HepG2 (cell line): Measurements from ENCODE around the gene ADGRB2. TPM values are rescaled to one million over a fixed set of nuclear protein-coding genes. Genes with fewer than 3 reads are reported as not detected.

Experiments
- ATAC-seq: fragments of 200-7000 bp; cut with Tn5 transposase; 3 replicates; pipeline ENCODE4 v1.9.1; 2020; ENCODE audit warnings: mild to moderate bottlenecking, moderate library complexity
- BruUV-seq: library from RNA; stranded (reverse); fragments of 400-500 nt; replicated peaks from 2 replicates; lab custom pipeline; 2021; lab: Mats Ljungman, UMichigan
- CTCF ChIA-PET: fragments of 300-600 bp; formaldehyde crosslinking; extraction: SDS; loops from one replicate; lab custom pipeline; 2021; ENCODE audit warnings: low total read pairs, inconsistent platforms, low intra/inter-chr PET ratio; lab: Yijun Ruan, JAX
- POLR2A ChIA-PET: fragments of 350-600 bp; sonication (Branson Sonifier 250); formaldehyde crosslinking; loops from one replicate; lab custom pipeline; 2020; ENCODE audit warnings: antibody characterized with exemption, inconsistent platforms; lab: Yijun Ruan, JAX
- DNase-seq: peaks from one replicate; pipeline ENCODE4 v3.0.0-alpha.2; 2015; ENCODE audit warnings: low spot score
- FAIRE-seq: peaks from 3 replicates; lab custom pipeline; 2011; peaks lifted over from hg19 to GRCh38; lab: Jason Lieb, UNC
- H2AFZ ChIP-seq: one replicate; pipeline ENCODE4 v1.6.1; 2011; ENCODE audit warnings: low read length, inconsistent platforms
- H3K27ac ChIP-seq: fragments of 300-600 bp; 3 replicates; pipeline ENCODE4 v1.8.0; 2011; ENCODE audit warnings: mixed run types, mild to moderate bottlenecking, mixed read lengths, low read length, inconsistent platforms; ENCODE audit not compliant: insufficient read depth; ENCODE audit errors: extremely low read length
- H3K27me3 ChIP-seq, 2 experiments: fragments of 200-600 bp in 1 of 2; 2 replicates in 1 of 2; 3 replicates in 1 of 2; pipeline versions ENCODE4 v1.6.0 to v1.8.0; 2011; ENCODE audit warnings: low read length in 2 of 2, mild to moderate bottlenecking in 2 of 2, moderate library complexity in 2 of 2, inconsistent platforms in 1 of 2; ENCODE audit not compliant: insufficient read depth in 2 of 2, control insufficient read depth in 1 of 2
- H3K36me3 ChIP-seq, 2 experiments: fragments of 200-600 bp in 1 of 2; replicated peaks in 1 of 2; 2 replicates in 1 of 2; 3 replicates in 1 of 2; pipeline versions ENCODE4 v1.5.1 to v1.8.0; 2011; ENCODE audit warnings: low read length in 2 of 2, inconsistent platforms in 1 of 2; ENCODE audit not compliant: insufficient read depth in 2 of 2, control insufficient read depth in 1 of 2
- H3K4me1 ChIP-seq: 2 replicates; pipeline ENCODE4 v1.5.1; 2012; ENCODE audit warnings: low read length, inconsistent platforms; ENCODE audit not compliant: insufficient read depth
- H3K4me2 ChIP-seq: 2 replicates; pipeline ENCODE4 v1.6.0; 2011; ENCODE audit warnings: low read depth, low read length, inconsistent platforms
- H3K4me3 ChIP-seq, 3 experiments: fragments of 200-600 bp in 1 of 3; sonication (generic), shearing (Covaris generic) in 1 of 3; replicated peaks in 1 of 3; 2 replicates each; pipeline ENCODE4 v1.5.1; 2011 to 2016; ENCODE audit warnings: low read length in 3 of 3, inconsistent platforms in 2 of 3, low read depth in 2 of 3, mild to moderate bottlenecking in 2 of 3, control low read depth in 1 of 3, mixed read lengths in 1 of 3; ENCODE audit not compliant: insufficient read depth in 1 of 3
- H3K79me2 ChIP-seq: one replicate; pipeline ENCODE4 v1.6.1; 2011; ENCODE audit warnings: low read length, inconsistent platforms; ENCODE audit not compliant: insufficient read depth
- H3K9ac ChIP-seq: 2 replicates; pipeline ENCODE4 v1.6.0; 2011; ENCODE audit warnings: mild to moderate bottlenecking, low read depth, low read length, inconsistent platforms; ENCODE audit not compliant: insufficient read depth
- H3K9me3 ChIP-seq: 2 replicates; pipeline ENCODE4 v1.5.1; 2012; ENCODE audit warnings: mild to moderate bottlenecking, low read length
- H4K20me1 ChIP-seq: 2 replicates; pipeline ENCODE4 v1.6.0; 2011; ENCODE audit warnings: inconsistent platforms, mild to moderate bottlenecking, low read length, moderate library complexity; ENCODE audit not compliant: insufficient read depth
- ATF1 ChIP-seq: IDR thresholded peaks from 2 replicates; pipeline ENCODE4 v1.6.1; 2016; ENCODE audit warnings: mild to moderate bottlenecking, control low read depth
- CENPX ChIP-seq: sonication (generic); formaldehyde crosslinking; IDR thresholded peaks from 2 replicates; pipeline ENCODE4 v1.9.0; 2021; ENCODE audit warnings: mild to moderate bottlenecking, missing genetic modification reagents, moderate library complexity
- KDM5A ChIP-seq: fragments of 200-600 bp; sonication (generic); IDR thresholded peaks from 2 replicates; pipeline ENCODE4 v1.7.0; 2018; ENCODE audit warnings: antibody characterized with exemption, mild to moderate bottlenecking, low read length, borderline replicate concordance
- POLR2G ChIP-seq: fragments of 200-400 bp; formaldehyde crosslinking; IDR thresholded peaks from 2 replicates; pipeline ENCODE4 v1.6.1; 2018; ENCODE audit warnings: mild to moderate bottlenecking, low read depth, low read length, moderate library complexity
- RFXANK ChIP-seq: IDR thresholded peaks from 2 replicates; pipeline ENCODE4 v1.6.1; 2016
- SAP130 ChIP-seq: IDR thresholded peaks from 2 replicates; pipeline ENCODE4 v1.6.1; 2016; ENCODE audit warnings: low read depth
- ZNF160 ChIP-seq: sonication (generic); formaldehyde crosslinking; IDR thresholded peaks from 2 replicates; pipeline ENCODE4 v1.8.0; 2022; ENCODE audit warnings: mild to moderate bottlenecking, inconsistent platforms, missing genetic modification reagents
- ZNF253 ChIP-seq: sonication (generic); formaldehyde crosslinking; IDR thresholded peaks from 2 replicates; pipeline ENCODE4 v1.8.0; 2022; ENCODE audit warnings: mild to moderate bottlenecking, missing genetic modification reagents, borderline replicate concordance
- ZNF775 ChIP-seq: sonication (generic); formaldehyde crosslinking; IDR thresholded peaks from 2 replicates; pipeline ENCODE4 v1.4.0; 2020; ENCODE audit warnings: missing genetic modification reagents, mild to moderate bottlenecking, moderate library complexity, borderline replicate concordance
- ZSCAN12 ChIP-seq: sonication (generic); formaldehyde crosslinking; IDR thresholded peaks from 2 replicates; pipeline ENCODE4 v1.9.0; 2021; ENCODE audit warnings: mild to moderate bottlenecking, missing genetic modification reagents
- ZSCAN21 ChIP-seq: sonication (generic); formaldehyde crosslinking; IDR thresholded peaks from 2 replicates; pipeline ENCODE4 v1.8.0; 2022; ENCODE audit warnings: mild to moderate bottlenecking, missing genetic modification reagents, moderate library complexity, borderline replicate concordance
- WGBS: methylation state at CpG from one replicate; pipeline ENCODE4 v1.1.6; 2017; ENCODE audit warnings: low lambda C conversion rate; 5-methylcytosine and 5-hydroxymethylcytosine counted together
- in situ Hi-C: cut with HindIII; loops from 2 replicates; pipeline ENCODE4 v1.10.0; 2017; ENCODE audit warnings: low pct_unique_long_range_greater_than_20kb; ENCODE audit not compliant: extremely low pct_ligation_motif_present
- intact Hi-C: fragments of 100-400 bp; cut with micrococcal nuclease; formaldehyde crosslinking; loops from one replicate; pipeline ENCODE4 v1.10.0; 2022; ENCODE audit not compliant: unreplicated experiment
- polyA plus RNA-seq, 8 experiments: library from polyadenylated mRNA; depleted of rRNA in 3 of 8; stranded (reverse) in 7 of 8; unstranded in 1 of 8; fragments of >200 nt; fragmentation: Illumina TruSeq in 4 of 8; extraction: Trizol in 4 of 8; gene quantifications; 2 replicates each; pipeline versions ENCODE4 v1.2.1 to v1.2.3, GENCODE V29; 2011 to 2016; ENCODE audit warnings: low read depth in 4 of 8, missing spikeins in 1 of 8, mixed read lengths in 1 of 8; ENCODE audit not compliant: insufficient read depth in 1 of 8
- total RNA-seq, 5 experiments: library from RNA; depleted of rRNA; stranded (reverse); fragments of >200 nt; fragmentation: Illumina TruSeq; extraction: Trizol; gene quantifications; 2 replicates each; pipeline ENCODE4 v1.2.3, GENCODE V29; 2016; ENCODE audit warnings: low read depth in 1 of 5
- TF ChIP-seq, protein P1 (sequence below): sonication (generic); formaldehyde crosslinking; IDR thresholded peaks from 2 replicates; pipeline ENCODE4 v1.4.0; 2020; ENCODE audit warnings: missing genetic modification reagents, mild to moderate bottlenecking, borderline replicate concordance
- TF ChIP-seq, protein P2 (sequence below): sonication (generic); formaldehyde crosslinking; IDR thresholded peaks from 2 replicates; pipeline ENCODE4 v1.4.0; 2020; ENCODE audit warnings: missing genetic modification reagents
- TF ChIP-seq, protein P3 (sequence below): sonication (generic); formaldehyde crosslinking; IDR thresholded peaks from 2 replicates; pipeline ENCODE4 v1.9.0; 2021; ENCODE audit warnings: missing genetic modification reagents, borderline replicate concordance

Gene ADGRB2
- total and polyA plus RNA-seq, 2 of the 13 experiments (the other 11 are each of a cell fraction or from before 2014, with no cell fraction given) = 0.03 to 0.09 TPM

DNA sequence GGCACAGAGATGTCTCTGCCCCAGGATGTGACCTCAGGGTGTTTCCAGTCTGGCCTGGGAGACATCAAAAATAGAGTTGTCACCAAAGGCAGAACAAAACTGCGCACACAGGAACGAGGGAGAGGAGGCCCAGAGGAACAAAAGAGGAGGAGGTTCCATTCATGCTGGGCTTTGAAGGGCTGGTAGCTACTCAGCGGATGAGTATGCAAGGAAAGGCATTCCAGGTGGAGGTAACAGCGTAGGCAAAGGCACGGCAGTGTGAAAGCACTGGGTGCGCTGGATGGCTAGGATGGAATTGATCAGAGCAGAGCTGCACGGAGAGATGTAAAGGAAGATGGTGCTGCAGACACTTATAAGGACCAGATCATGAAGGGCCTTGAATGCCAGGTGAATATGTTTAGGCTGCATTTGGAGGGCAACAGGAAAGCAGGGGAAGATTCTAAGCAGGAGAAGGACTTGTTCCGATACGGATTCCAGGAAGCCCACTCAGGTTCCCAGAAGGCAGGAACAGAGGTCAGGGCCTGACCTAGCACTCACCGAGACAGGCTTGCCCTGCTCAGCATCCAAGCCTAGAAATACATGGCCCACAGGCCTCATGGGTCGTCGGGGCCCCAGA is 66.7 kb downstream of the ADGRB2 start:
- Histone ChIP-seq H3K9me3 (no peaks in the 10 kb centered on the region), H3K4me3 (no peak overlapping the region), H2AFZ (no peak overlapping the region), H3K36me3 (no peaks in the 10 kb centered on the region; a peak in 2 of 5 replicates), H3K79me2 (no peaks in the 10 kb centered on the region), H3K4me1 (peaks cover 31% of the 10 kb centered on the region), H3K27me3 (no peaks in the 10 kb centered on the region), H4K20me1 (no peaks in the 10 kb centered on the region), H3K27ac (no peak overlapping the region), H3K9ac (no peak overlapping the region), H3K4me2 (no peak overlapping the region)
- 93% methylated on average over 10 of the region's 12 CpGs for WGBS
- in situ Hi-C loops (no loop called here), intact Hi-C loops (no loop called here)
- ATAC-seq = no peak
- ChIA-PET CTCF (no interaction called here), POLR2A (no interaction called here)
- no peak for FAIRE-seq
- no TSS peak for BruUV-seq
- TF ChIP-seq KDM5A = no peak
- TF ChIP-seq ZNF775 (CRISPR knock-in tag) = no peak
- TF ChIP-seq POLR2G = no peak
- no peak for TF ChIP-seq RFXANK (CRISPR knock-in tag)
- DNase-seq = no peak

DNA sequence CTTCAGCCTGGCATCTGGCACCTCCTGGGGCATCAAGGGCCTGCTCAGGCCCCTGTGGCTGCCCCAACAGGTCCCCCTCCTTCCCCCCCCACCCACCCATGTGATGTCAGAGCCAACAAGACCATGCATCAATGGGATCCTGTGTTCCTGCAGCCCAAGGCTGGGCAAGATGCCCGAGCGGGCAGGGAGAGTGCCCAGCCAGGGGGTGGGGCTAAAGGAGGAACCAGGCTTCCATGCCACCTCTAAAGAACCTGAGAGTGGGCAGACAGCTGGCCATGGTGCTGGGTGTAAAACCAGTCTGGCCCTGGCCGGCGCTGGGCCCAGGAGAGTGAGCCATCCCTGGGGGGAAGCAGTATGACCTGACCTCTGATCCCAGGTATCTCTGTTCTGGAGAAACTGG is 67.9 kb downstream of the ADGRB2 start:
- no peaks in the 10 kb centered on the region; a peak in 2 of 5 replicates for H3K36me3 ChIP-seq
- H3K27me3 ChIP-seq = no peaks in the 10 kb centered on the region
- no peaks in the 10 kb centered on the region for H3K79me2 ChIP-seq
- POLR2A ChIA-PET = no interaction called here
- no peaks in the 10 kb centered on the region for H4K20me1 ChIP-seq
- CTCF ChIA-PET = no interaction called here
- DNase-seq = no peak
- H2AFZ ChIP-seq = no peak overlapping the region
- WGBS = 100% methylated on average over 2 of the region's 4 CpGs
- no peak overlapping the region for H3K4me2 ChIP-seq
- FAIRE-seq = no peak
- no TSS peak for BruUV-seq
- H3K9me3 ChIP-seq = no peaks in the 10 kb centered on the region
- intact Hi-C loops (no loop called here), in situ Hi-C loops (no loop called here)
- H3K9ac ChIP-seq = no peak overlapping the region
- no peak for ATAC-seq
- H3K4me3 ChIP-seq = no peak overlapping the region
- no peak overlapping the region for H3K27ac ChIP-seq
- peaks cover 18% of the 10 kb centered on the region for H3K4me1 ChIP-seq
- TF ChIP-seq, protein P1, sequence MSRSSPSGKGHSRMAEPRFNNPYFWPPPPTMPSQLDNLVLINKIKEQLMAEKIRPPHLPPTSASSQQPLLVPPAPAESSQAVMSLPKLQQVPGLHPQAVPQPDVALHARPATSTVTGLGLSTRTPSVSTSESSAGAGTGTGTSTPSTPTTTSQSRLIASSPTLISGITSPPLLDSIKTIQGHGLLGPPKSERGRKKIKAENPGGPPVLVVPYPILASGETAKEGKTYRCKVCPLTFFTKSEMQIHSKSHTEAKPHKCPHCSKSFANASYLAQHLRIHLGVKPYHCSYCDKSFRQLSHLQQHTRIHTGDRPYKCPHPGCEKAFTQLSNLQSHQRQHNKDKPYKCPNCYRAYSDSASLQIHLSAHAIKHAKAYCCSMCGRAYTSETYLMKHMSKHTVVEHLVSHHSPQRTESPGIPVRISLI (CRISPR knock-in tag) = no peak
- TF ChIP-seq ZNF253 (no peak), ZSCAN12 (CRISPR knock-in tag) (no peak), CENPX (CRISPR knock-in tag) (no peak), ZNF160 (CRISPR knock-in tag) (no peak), ATF1 (CRISPR knock-in tag) (no peak), ZSCAN21 (CRISPR knock-in tag) (no peak), SAP130 (CRISPR knock-in tag) (no peak)
- TF ChIP-seq, protein P2, sequence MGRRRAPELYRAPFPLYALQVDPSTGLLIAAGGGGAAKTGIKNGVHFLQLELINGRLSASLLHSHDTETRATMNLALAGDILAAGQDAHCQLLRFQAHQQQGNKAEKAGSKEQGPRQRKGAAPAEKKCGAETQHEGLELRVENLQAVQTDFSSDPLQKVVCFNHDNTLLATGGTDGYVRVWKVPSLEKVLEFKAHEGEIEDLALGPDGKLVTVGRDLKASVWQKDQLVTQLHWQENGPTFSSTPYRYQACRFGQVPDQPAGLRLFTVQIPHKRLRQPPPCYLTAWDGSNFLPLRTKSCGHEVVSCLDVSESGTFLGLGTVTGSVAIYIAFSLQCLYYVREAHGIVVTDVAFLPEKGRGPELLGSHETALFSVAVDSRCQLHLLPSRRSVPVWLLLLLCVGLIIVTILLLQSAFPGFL = no peak
- TF ChIP-seq, protein P3, sequence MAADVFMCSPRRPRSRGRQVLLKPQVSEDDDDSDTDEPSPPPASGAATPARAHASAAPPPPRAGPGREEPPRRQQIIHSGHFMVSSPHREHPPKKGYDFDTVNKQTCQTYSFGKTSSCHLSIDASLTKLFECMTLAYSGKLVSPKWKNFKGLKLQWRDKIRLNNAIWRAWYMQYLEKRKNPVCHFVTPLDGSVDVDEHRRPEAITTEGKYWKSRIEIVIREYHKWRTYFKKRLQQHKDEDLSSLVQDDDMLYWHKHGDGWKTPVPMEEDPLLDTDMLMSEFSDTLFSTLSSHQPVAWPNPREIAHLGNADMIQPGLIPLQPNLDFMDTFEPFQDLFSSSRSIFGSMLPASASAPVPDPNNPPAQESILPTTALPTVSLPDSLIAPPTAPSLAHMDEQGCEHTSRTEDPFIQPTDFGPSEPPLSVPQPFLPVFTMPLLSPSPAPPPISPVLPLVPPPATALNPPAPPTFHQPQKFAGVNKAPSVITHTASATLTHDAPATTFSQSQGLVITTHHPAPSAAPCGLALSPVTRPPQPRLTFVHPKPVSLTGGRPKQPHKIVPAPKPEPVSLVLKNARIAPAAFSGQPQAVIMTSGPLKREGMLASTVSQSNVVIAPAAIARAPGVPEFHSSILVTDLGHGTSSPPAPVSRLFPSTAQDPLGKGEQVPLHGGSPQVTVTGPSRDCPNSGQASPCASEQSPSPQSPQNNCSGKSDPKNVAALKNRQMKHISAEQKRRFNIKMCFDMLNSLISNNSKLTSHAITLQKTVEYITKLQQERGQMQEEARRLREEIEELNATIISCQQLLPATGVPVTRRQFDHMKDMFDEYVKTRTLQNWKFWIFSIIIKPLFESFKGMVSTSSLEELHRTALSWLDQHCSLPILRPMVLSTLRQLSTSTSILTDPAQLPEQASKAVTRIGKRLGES (CRISPR knock-in tag) = no peak
